ENCODE results near the gene UTP20. TPM values are rescaled to one million over a fixed set of nuclear protein-coding genes. Genes with fewer than 3 reads are reported as not detected.

The UTP20 gene
- total RNA-seq, 4 donors from 2014 or later = 10.4 to 15.9 (median 13.1) TPM

GRCh38 chr12:101327546-101327945 is 47.6 kb downstream of the UTP20 start:
- H3K9me3 ChIP-seq = no peaks in the 10 kb centered on the region
- DNase-seq (ENCODE audit: low spot score in 2 of 2) = no peak
- no peaks in the 10 kb centered on the region for H3K27me3 ChIP-seq
- H3K27ac ChIP-seq = no peak overlapping the region
- WGBS, 2 donors = 90 to 97% methylated on average over 2 of the region's 2 CpGs
- no peak for TF ChIP-seq POLR2A (IDR thresholded peaks at IDR 0.05)
- TF ChIP-seq EP300 (IDR thresholded peaks at IDR 0.05) = no peak
- no peak for TF ChIP-seq CTCF (IDR thresholded peaks at IDR 0.05)
- H3K4me1 ChIP-seq = no peaks in the 10 kb centered on the region
- H3K4me3 ChIP-seq = no peak overlapping the region
- H3K36me3 ChIP-seq = peaks cover 0 to 78% (median 9%) of the 10 kb centered on the region in 3 donors

- H3K27me3 ChIP-seq = no peaks in the 10 kb centered on the region
- no peaks in the 10 kb centered on the region for H3K4me1 ChIP-seq
- no peak overlapping the region for H3K27ac ChIP-seq
- no peaks in the 10 kb centered on the region for H3K9me3 ChIP-seq
- TF ChIP-seq EP300 (IDR thresholded peaks at IDR 0.05) (no peak), CTCF (IDR thresholded peaks at IDR 0.05) (no peak), POLR2A (IDR thresholded peaks at IDR 0.05) (no peak)
- peaks cover 0 to 85% (median 9%) of the 10 kb centered on the region in 3 donors for H3K36me3 ChIP-seq
- DNase-seq (ENCODE audit: low spot score in 2 of 2) = no peak
- no peak overlapping the region for H3K4me3 ChIP-seq
- 96 to 98% methylated on average over 3 of the region's 3 CpGs for WGBS, 2 donors
These were observed 49.0 kb downstream of the UTP20 start for GRCh38 chr12:101328917-101329316.

GRCh38 chr12:101330631-101331030 is 50.7 kb downstream of the UTP20 start:
- H3K27ac ChIP-seq = no peak overlapping the region
- no peaks in the 10 kb centered on the region for H3K4me1 ChIP-seq
- no peak overlapping the region for H3K4me3 ChIP-seq
- peaks cover 0 to 80% (median 9%) of the 10 kb centered on the region in 3 donors for H3K36me3 ChIP-seq
- TF ChIP-seq EP300 (IDR thresholded peaks at IDR 0.05) = no peak
- TF ChIP-seq POLR2A (IDR thresholded peaks at IDR 0.05) = no peak
- no peak for TF ChIP-seq CTCF (IDR thresholded peaks at IDR 0.05)
- H3K27me3 ChIP-seq = no peaks in the 10 kb centered on the region
- DNase-seq (ENCODE audit: low spot score in 2 of 2) = no peak
- WGBS, 2 donors = 95 to 100% methylated on average over 1 of the region's 1 CpG
- no peaks in the 10 kb centered on the region for H3K9me3 ChIP-seq

GRCh38 chr12:101336437-101336836 is 56.5 kb downstream of the UTP20 start:
- Histone ChIP-seq H3K27me3 (no peaks in the 10 kb centered on the region), H3K4me3 (no peak overlapping the region), H3K36me3 (peaks cover 0 to 81% (median 0%) of the 10 kb centered on the region in 3 donors), H3K4me1 (no peaks in the 10 kb centered on the region), H3K27ac (no peak overlapping the region), H3K9me3 (no peaks in the 10 kb centered on the region)
- WGBS, 2 donors = 67 to 73% methylated on average over 2 of the region's 2 CpGs
- TF ChIP-seq POLR2A (IDR thresholded peaks at IDR 0.05) = no peak
- TF ChIP-seq EP300 (IDR thresholded peaks at IDR 0.05) = no peak
- TF ChIP-seq CTCF (IDR thresholded peaks at IDR 0.05) = no peak
- DNase-seq (ENCODE audit: low spot score in 2 of 2) = no peak

- no peak for DNase-seq (ENCODE audit: low spot score in 2 of 2)
- peaks cover 0 to 84% (median 0%) of the 10 kb centered on the region in 3 donors for H3K36me3 ChIP-seq
- no peaks in the 10 kb centered on the region for H3K4me1 ChIP-seq
- no peaks in the 10 kb centered on the region for H3K9me3 ChIP-seq
- no peak for TF ChIP-seq CTCF (IDR thresholded peaks at IDR 0.05)
- no peak for TF ChIP-seq EP300 (IDR thresholded peaks at IDR 0.05)
- no peak for TF ChIP-seq POLR2A (IDR thresholded peaks at IDR 0.05)
- H3K27me3 ChIP-seq = no peaks in the 10 kb centered on the region
- no peak overlapping the region for H3K4me3 ChIP-seq
- H3K27ac ChIP-seq = no peak overlapping the region
- WGBS, 2 donors = 69 to 77% methylated on average over 4 of the region's 4 CpGs
These were observed 58.2 kb downstream of the UTP20 start for GRCh38 chr12:101338087-101338486.

Measured in tibial nerve (tissue), 4 donors.